ENCODE data around the gene ZNF750.

DNA sequence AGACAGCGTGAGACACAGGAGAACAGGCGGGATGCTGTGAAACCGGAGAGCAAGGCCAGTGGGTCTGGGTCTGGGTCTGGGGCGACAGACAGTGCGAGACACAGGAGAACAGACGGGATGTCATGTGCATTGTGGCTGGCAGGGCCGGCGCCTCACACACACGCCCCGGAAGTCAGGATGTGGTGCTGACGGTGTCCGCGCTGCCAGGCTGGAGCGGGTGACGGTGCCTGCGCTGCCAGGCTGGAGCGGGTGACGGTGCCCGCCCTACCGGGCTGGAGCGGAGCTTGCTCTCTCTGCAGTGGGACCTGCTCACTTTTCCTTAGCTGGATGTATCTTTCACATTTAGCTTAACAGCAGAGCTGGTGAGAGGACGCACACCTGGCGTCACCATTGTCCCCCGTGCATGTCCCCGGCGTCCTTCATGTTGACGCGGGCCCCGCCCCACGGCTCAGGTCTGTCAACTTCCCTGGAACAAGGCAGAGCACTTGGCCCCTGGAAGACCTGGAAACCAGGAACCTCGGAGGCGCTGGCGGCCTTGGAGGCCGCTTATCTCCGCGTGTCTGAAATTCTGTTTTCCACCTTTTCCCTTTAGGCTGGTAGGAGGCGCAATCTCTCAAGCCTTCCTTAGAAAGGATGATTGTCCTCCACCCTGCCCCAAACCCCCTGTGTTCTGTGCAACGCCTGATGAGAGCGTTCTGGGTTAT, 43.0 kb upstream of the ZNF750 start:
- TF ChIP-seq, protein P1, sequence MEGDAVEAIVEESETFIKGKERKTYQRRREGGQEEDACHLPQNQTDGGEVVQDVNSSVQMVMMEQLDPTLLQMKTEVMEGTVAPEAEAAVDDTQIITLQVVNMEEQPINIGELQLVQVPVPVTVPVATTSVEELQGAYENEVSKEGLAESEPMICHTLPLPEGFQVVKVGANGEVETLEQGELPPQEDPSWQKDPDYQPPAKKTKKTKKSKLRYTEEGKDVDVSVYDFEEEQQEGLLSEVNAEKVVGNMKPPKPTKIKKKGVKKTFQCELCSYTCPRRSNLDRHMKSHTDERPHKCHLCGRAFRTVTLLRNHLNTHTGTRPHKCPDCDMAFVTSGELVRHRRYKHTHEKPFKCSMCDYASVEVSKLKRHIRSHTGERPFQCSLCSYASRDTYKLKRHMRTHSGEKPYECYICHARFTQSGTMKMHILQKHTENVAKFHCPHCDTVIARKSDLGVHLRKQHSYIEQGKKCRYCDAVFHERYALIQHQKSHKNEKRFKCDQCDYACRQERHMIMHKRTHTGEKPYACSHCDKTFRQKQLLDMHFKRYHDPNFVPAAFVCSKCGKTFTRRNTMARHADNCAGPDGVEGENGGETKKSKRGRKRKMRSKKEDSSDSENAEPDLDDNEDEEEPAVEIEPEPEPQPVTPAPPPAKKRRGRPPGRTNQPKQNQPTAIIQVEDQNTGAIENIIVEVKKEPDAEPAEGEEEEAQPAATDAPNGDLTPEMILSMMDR (IDR thresholded peaks at IDR 0.05; ENCODE audit: low read length): no peak
- TF ChIP-seq EZH2 (IDR thresholded peaks at IDR 0.05; ENCODE audit: borderline replicate concordance, low read length): no peak

Data from OCI-LY1 (cell line).